Measurements from ENCODE around the gene PCDHGB2.
"Not testable (repeated sequence)": the region's sequence is repeated elsewhere in the genome, so short reads cannot be mapped to it uniquely, and the experiment has no call there.

The PCDHGB2 gene

DNA sequence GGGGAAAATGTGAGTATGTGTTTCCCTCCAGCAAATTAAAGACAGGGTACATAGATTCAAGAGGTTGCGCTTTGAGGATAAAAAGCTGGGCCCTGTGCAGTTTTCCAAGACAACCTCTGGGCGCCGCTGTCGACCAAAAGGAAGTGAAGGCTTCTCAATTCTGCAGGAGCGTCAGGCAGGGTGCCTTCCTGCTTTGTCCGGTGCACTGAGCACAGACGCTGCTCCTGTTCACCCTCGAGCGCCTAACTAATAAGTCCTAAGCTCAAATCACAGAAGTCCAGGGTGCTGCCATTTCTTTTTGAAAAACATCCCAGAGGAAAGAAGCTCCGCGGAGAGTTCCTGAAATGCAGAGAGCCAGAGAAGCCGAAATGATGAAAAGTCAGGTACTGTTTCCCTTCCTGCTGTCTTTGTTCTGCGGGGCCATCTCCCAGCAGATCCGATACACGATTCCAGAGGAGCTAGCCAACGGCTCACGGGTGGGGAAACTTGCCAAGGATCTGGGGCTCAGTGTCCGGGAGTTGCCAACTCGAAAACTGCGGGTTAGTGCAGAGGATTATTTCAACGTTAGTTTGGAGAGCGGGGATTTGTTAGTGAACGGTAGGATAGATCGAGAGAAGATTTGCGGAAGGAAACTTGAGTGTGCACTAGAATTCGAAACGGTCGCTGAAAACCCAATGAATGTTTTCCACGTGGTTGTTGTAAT is 9.7 kb upstream of the PCDHGB2 start, which contains the start of gene PCDHGB1:
TSS of gene PCDHGB1 (plus strand) at position 183 of the 703 bp plus-strand sequence. CDS start at position 345, 162 bp downstream.
- no peak for DNase-seq (ENCODE audit: low spot score)

- DNase-seq (ENCODE audit: low spot score): no peak
Measured at GRCh38 chr5:141351591-141351990, 8.2 kb upstream of the PCDHGB2 start.

GRCh38 chr5:141354900-141355469 is 4.8 kb upstream of the PCDHGB2 start, which contains the start of gene PCDHGA4:
PCDHGA4 (plus strand) TSS chr5:141355021; CDS start chr5:141355108, 87 bp downstream.
- DNase-seq (ENCODE audit: low spot score): no peak

- DNase-seq (ENCODE audit: low spot score): no peak
Measured at GRCh38 chr5:141355641-141356040, 4.2 kb upstream of the PCDHGB2 start.

DNA sequence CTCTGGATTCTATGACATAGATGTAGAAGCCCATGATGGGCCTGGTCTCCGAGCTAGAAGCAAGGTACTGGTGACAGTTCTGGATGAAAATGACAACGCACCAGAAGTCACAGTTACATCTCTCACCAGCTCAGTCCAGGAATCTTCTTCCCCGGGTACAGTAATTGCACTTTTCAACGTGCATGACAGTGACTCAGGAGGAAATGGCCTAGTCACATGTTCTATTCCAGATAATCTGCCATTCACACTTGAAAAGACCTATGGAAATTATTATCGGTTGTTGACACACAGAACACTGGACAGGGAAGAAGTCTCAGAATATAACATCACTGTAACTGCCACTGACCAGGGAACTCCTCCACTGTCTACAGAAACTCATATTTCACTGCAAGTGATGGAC is 3.7 kb upstream of the PCDHGB2 start:
- DNase-seq (ENCODE audit: low spot score): no peak

- DNase-seq (ENCODE audit: low spot score): no peak
Measured at GRCh38 chr5:141356950-141357349, 2.8 kb upstream of the PCDHGB2 start.

DNA sequence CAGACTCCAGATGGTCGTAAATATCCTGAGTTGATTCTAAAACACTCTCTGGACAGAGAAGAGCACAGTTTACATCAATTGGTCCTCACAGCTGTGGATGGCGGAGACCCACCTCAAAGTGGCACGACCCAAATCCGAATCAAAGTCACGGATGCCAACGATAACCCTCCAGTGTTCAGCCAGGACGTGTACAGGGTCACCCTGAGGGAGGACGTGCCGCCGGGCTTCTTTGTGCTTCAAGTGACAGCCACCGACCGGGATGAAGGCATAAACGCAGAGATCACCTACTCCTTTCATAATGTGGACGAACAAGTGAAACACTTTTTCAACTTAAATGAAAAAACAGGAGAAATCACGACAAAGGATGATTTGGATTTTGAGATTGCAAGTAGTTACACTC is 891 bp downstream of the PCDHGB2 start:
- DNase-seq (ENCODE audit: low spot score): no peak

DNA sequence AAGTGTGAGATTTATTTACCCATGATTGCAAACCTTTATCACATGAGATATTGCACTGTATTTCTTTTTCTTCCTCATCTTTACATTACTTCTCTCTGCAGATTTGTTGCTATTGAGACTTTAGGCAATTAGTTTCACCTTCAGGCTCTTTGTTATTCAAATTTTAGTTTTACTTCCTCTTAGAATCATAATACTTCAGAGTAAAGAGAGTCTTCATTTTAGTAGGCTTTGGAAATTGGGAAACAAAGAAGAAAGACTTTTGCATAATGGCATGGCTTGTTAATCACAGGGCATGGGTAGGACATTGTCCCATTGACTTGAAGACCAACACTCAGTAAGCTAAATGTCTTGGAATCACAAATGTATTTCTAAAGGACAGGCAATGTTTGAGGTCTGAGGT is 2.9 kb downstream of the PCDHGB2 start:
- no peak for DNase-seq (ENCODE audit: low spot score)

- DNase-seq (ENCODE audit: low spot score): no peak
Measured at GRCh38 chr5:141363952-141364660, 4.3 kb downstream of the PCDHGB2 start, which contains the start of gene PCDHGA5. PCDHGA5 (plus strand) TSS chr5:141364162; CDS start chr5:141364331, 169 bp downstream.

GRCh38 chr5:141366016-141366896 is 6.5 kb downstream of the PCDHGB2 start:
- no peak for DNase-seq (ENCODE audit: low spot score)

- DNase-seq (ENCODE audit: low spot score): no peak
Measured at GRCh38 chr5:141369994-141370848, 10.4 kb downstream of the PCDHGB2 start, which contains the start of gene PCDHGB3. PCDHGB3 (plus strand) TSS chr5:141370242; CDS start chr5:141370395, 153 bp downstream.

DNA sequence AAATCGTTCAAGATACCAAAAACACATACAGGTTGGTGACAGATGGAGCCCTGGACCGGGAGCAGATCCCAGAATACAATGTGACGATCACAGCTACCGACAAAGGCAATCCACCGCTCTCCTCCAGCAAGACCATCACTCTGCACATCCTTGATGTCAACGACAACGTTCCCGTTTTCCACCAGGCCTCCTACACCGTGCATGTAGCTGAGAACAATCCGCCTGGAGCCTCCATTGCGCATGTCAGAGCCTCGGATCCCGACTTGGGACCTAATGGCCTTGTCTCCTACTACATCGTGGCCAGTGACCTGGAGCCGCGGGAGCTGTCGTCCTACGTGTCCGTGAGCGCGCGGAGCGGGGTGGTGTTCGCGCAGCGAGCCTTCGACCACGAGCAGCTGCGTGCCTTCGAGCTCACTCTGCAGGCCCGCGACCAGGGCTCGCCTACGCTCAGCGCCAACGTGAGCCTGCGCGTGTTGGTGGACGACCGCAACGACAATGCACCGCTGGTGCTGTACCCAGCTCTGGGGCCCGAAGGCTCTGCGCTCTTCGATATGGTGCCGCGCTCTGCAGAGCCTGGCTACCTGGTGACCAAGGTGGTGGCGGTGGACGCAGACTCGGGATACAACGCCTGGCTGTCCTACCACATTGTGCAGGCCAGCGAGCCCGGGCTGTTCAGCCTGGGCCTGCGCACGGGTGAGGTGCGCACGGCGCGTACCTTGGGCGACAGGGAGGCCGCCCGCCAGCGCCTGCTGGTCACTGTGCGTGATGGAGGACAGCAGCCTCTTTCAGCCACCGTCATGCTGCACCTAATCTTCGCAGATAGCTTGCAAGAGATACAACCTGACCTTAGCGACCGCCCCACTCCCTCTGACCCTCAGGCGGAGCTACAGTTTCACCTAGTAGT is 12.0 kb downstream of the PCDHGB2 start:
- no peak for DNase-seq (ENCODE audit: low spot score)

DNA sequence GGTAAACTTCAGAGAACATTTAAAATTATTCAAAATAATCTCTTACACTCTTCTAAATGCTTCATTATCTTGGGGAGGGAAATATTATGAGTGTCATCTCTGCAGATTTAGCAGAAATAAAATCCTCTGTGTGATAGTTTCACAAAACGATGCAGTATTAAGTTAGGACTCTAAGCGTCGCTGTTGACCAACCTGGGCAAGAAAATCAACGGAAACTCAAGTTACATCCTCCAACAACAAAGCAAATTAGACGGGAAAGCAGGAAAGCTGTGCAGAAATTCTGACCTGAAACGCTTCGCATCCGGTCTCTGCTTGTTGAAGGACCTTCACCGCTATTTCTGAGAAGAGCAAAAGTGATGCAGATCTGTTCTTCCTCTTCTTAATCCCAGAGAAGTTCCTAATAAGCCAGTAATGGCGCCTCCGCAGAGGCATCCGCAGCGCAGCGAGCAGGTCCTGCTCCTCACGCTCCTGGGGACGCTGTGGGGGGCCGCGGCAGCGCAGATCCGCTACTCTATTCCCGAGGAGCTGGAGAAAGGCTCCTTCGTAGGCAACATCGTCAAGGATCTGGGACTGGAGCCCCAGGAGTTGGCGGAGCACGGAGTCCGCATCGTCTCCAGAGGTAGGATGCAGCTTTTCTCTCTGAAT is 14.0 kb downstream of the PCDHGB2 start, which contains the start of gene PCDHGA6:
TSS of gene PCDHGA6 (plus strand) at position 219 of the 645 bp plus-strand sequence. CDS start at position 412, 193 bp downstream.
- no peak for DNase-seq (ENCODE audit: low spot score)

DNA sequence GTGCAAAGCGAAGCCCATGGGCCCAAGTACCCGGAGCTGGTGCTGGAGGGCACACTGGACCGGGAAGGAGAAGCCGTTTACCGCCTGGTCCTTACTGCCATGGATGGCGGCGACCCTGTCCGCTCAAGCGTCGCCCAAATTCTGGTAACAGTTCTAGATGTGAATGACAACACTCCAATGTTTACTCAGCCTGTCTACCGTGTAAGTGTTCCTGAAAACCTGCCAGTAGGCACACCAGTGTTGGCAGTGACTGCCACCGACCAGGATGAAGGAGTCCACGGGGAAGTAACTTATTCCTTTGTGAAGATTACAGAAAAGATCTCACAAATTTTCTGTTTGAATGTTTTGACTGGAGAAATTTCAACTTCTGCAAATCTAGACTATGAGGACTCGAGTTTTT is 14.8 kb downstream of the PCDHGB2 start:
- no peak for DNase-seq (ENCODE audit: low spot score)

- not testable (repeated sequence) for DNase-seq (ENCODE audit: low spot score)
Measured at GRCh38 chr5:141375444-141376155, 15.8 kb downstream of the PCDHGB2 start.

- no peak for DNase-seq (ENCODE audit: low spot score)
Measured at GRCh38 chr5:141382469-141383294, 22.9 kb downstream of the PCDHGB2 start, which contains the start of gene PCDHGA7. PCDHGA7 (plus strand) TSS chr5:141382742; CDS start chr5:141382900, 158 bp downstream.

GRCh38 chr5:141383345-141383744 is 23.6 kb downstream of the PCDHGB2 start:
- no peak for DNase-seq (ENCODE audit: low spot score)

All from putamen (tissue), 1 donor.